DOHH2 (cell line): Measurements from ENCODE around the gene UNKL.

Experiments used
- H3F3A ChIP-seq: fragments of 200-600 bp; sonication (generic), shearing (Covaris generic); 2 replicates; pipeline ENCODE4 v1.6.0; 2016; ENCODE audit warnings: antibody characterized with exemption, mild to moderate bottlenecking; ENCODE audit not compliant: control insufficient read depth, insufficient read depth
- H3K27ac ChIP-seq: fragments of 200-600 bp; sonication (generic); 2 replicates; pipeline ENCODE4 v1.5.1; 2014; ENCODE audit warnings: low read depth, mild to moderate bottlenecking, low read length, moderate library complexity
- H3K27me3 ChIP-seq: fragments of 200-600 bp; sonication (generic); 2 replicates; pipeline ENCODE4 v1.6.1; 2014; ENCODE audit warnings: mild to moderate bottlenecking, low read length, mixed read lengths; ENCODE audit not compliant: control insufficient read depth
- H3K36me3 ChIP-seq: fragments of 200-600 bp; sonication (generic); 2 replicates; pipeline ENCODE4 v1.6.1; 2014; ENCODE audit warnings: mild to moderate bottlenecking, low read length, moderate library complexity, mixed read lengths; ENCODE audit not compliant: control insufficient read depth
- H3K4me1 ChIP-seq: fragments of 200-600 bp; sonication (generic); 2 replicates; pipeline ENCODE4 v1.6.1; 2014; ENCODE audit warnings: mild to moderate bottlenecking, low read length, mixed read lengths; ENCODE audit not compliant: control insufficient read depth
- H3K4me2 ChIP-seq: fragments of 200-600 bp; sonication (generic); 2 replicates; pipeline ENCODE4 v1.6.0; 2014; ENCODE audit warnings: mild to moderate bottlenecking, low read length, moderate library complexity
- H3K4me3 ChIP-seq: fragments of 200-600 bp; sonication (generic); 2 replicates; pipeline ENCODE4 v1.5.1; 2014; ENCODE audit warnings: mild to moderate bottlenecking, low read length, mixed read lengths
- H3K79me2 ChIP-seq: fragments of 200-600 bp; sonication (generic); 2 replicates; pipeline ENCODE4 v1.6.1; 2014; ENCODE audit warnings: mild to moderate bottlenecking, low read length, mixed read lengths; ENCODE audit not compliant: control insufficient read depth
- H3K9me2 ChIP-seq: fragments of 200-600 bp; sonication (generic); replicated peaks from 2 replicates; pipeline ENCODE4 v1.6.1; 2014; ENCODE audit warnings: mild to moderate bottlenecking, low read length, mixed read lengths; ENCODE audit not compliant: control insufficient read depth
- H3K9me3 ChIP-seq: fragments of 200-600 bp; sonication (generic); 2 replicates; pipeline ENCODE4 v1.6.1; 2014; ENCODE audit warnings: antibody characterized with exemption, low read length, mixed read lengths; ENCODE audit not compliant: control insufficient read depth, insufficient read depth
- H4K20me1 ChIP-seq: fragments of 200-600 bp; sonication (generic); 2 replicates; pipeline ENCODE4 v1.6.0; 2014; ENCODE audit warnings: low read depth, mild to moderate bottlenecking, antibody characterized with exemption, low read length, moderate library complexity; ENCODE audit not compliant: control insufficient read depth, insufficient read depth
- EZH2phosphoT487 ChIP-seq: fragments of 200-600 bp; sonication (generic); IDR thresholded peaks from 2 replicates; pipeline ENCODE4 v1.6.1; 2017; ENCODE audit warnings: borderline replicate concordance, mild to moderate bottlenecking, antibody characterized with exemption, low read length, moderate library complexity, mixed read lengths
- TF ChIP-seq, protein P1 (sequence below): fragments of 200-600 bp; sonication (generic); IDR thresholded peaks from one replicate; pipeline ENCODE4 v1.5.1; 2014; ENCODE audit warnings: antibody characterized with exemption, mild to moderate bottlenecking, low read depth, low read length; ENCODE audit not compliant: poor library complexity, severe bottlenecking

Gene UNKL

DNA sequence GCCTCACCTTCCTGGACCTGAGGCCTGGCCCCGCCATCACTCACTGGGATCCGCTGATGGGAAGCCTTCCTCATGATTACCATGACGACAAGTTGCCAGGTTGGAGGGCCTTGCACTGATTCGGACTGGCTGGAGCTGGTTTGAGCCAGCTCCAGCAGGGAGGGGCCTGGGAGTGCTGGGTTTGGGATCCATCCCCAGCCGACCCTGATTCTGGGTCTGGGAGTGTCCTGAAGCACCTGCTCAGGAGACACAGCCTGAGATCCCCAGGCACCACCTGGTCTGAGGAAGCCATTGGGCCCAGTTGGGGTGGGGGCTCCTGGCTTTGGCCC, 86.9 kb downstream of the UNKL start:
- no peaks in the 10 kb centered on the region for H3K79me2 ChIP-seq
- H3F3A ChIP-seq = peaks cover 4% of the 10 kb centered on the region
- H3K9me2 ChIP-seq = no peaks in the 10 kb centered on the region
- peaks cover 10% of the 10 kb centered on the region for H3K27me3 ChIP-seq
- peaks cover 14% of the 10 kb centered on the region for H3K4me1 ChIP-seq
- peaks cover 15% of the 10 kb centered on the region; the same call in 1 of the 2 replicates for H3K36me3 ChIP-seq
- H4K20me1 ChIP-seq = no peaks in the 10 kb centered on the region
- H3K27ac ChIP-seq = no peak overlapping the region
- H3K9me3 ChIP-seq = peaks cover 7% of the 10 kb centered on the region; the same call in 1 of the 2 replicates
- no peak overlapping the region for H3K4me3 ChIP-seq
- no peak overlapping the region for H3K4me2 ChIP-seq
- TF ChIP-seq, protein P1, sequence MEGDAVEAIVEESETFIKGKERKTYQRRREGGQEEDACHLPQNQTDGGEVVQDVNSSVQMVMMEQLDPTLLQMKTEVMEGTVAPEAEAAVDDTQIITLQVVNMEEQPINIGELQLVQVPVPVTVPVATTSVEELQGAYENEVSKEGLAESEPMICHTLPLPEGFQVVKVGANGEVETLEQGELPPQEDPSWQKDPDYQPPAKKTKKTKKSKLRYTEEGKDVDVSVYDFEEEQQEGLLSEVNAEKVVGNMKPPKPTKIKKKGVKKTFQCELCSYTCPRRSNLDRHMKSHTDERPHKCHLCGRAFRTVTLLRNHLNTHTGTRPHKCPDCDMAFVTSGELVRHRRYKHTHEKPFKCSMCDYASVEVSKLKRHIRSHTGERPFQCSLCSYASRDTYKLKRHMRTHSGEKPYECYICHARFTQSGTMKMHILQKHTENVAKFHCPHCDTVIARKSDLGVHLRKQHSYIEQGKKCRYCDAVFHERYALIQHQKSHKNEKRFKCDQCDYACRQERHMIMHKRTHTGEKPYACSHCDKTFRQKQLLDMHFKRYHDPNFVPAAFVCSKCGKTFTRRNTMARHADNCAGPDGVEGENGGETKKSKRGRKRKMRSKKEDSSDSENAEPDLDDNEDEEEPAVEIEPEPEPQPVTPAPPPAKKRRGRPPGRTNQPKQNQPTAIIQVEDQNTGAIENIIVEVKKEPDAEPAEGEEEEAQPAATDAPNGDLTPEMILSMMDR = no peak
- TF ChIP-seq EZH2phosphoT487 = no peak

DNA sequence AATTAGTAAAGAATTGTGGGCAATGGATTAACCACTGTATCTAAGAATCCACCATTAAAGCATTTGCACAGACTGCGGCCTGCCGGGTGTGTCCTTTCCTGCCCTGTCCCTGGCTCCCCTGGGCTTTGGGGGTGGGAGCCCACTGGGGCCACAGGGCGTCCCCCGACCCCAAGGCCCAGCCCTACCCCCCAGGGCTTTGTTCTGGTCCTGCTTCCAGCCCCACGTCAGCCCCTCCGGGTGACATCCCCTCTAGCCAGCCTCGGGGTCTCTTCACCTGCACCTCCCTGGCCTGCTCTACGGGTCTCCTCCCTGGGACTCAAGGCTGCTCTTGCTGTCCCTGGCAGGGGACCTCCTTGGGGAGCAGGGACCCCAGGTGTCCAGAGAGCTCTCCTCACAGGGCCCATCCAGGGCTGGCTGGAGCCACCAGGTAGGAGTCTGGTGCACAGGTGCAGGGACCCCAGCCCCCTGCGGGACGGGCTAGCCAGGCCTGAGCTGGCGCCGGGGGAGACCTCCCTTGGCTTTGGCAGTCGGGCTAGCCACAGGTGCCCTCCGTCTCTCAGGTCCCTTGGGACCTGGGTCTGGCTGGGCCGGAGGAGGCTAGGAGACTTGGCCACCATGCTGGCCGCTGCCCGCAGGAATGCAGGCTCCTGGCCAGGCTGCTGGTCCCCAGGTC, 87.4 kb downstream of the UNKL start:
- Histone ChIP-seq H3K4me1 (peaks cover 10% of the 10 kb centered on the region), H3K79me2 (no peaks in the 10 kb centered on the region), H4K20me1 (no peaks in the 10 kb centered on the region), H3K27me3 (peaks cover 6% of the 10 kb centered on the region), H3K27ac (no peak overlapping the region), H3F3A (peaks cover 4% of the 10 kb centered on the region), H3K4me2 (no peak overlapping the region), H3K9me2 (no peaks in the 10 kb centered on the region), H3K4me3 (no peak overlapping the region), H3K9me3 (peaks cover 7% of the 10 kb centered on the region; the same call in 1 of the 2 replicates), H3K36me3 (peaks cover 15% of the 10 kb centered on the region; the same call in 1 of the 2 replicates)
- TF ChIP-seq, protein P1 = no peak

DNA sequence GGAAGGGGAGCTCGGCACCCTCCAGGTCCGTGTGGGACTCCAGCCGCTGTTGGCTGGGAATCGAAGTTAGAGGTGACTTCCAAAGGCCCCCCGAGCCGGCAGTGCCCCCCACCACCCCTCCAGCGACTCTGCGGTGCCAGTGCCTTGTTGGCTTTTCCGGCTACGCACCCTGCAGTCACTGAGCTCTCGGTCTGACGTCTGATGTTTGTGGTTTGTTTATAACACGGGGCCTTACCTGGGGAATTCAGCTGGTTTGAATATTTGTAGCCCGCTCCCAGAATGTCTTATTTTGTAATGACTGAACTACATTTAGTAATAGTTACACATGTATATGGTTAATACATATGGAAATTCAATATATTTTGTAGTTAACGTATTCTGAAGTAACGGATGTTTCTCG, 88.1 kb downstream of the UNKL start:
- Histone ChIP-seq H4K20me1 (no peaks in the 10 kb centered on the region), H3K4me1 (peaks cover 3% of the 10 kb centered on the region), H3K9me2 (no peaks in the 10 kb centered on the region), H3F3A (peaks cover 4% of the 10 kb centered on the region), H3K27ac (no peak overlapping the region), H3K27me3 (peaks cover 1% of the 10 kb centered on the region; the same call in 1 of the 2 replicates), H3K4me2 (no peak overlapping the region), H3K4me3 (no peak overlapping the region), H3K79me2 (no peaks in the 10 kb centered on the region), H3K36me3 (peaks cover 19% of the 10 kb centered on the region; the same call in 1 of the 2 replicates), H3K9me3 (peaks cover 7% of the 10 kb centered on the region; the same call in 1 of the 2 replicates)
- TF ChIP-seq EZH2phosphoT487 = no peak
- TF ChIP-seq, protein P1 = no peak
